Stomach (tissue), 9 donors: ENCODE measurements around the gene ARHGAP10. TPM values are rescaled to one million over a fixed set of nuclear protein-coding genes. Genes with fewer than 3 reads are reported as not detected.
A peak's percentile ranks its signal among the peaks of the same experiment; 100 is the strongest.

ENCODE experiments used
- DNase-seq, 2 donors: peaks; one replicate each; pipeline versions ENCODE4 v3.0.0 to v3.0.0-alpha.2; 2013 to 2019
- H3K27ac ChIP-seq, 5 donors: fragments of 200-600 bp in 4 of 5; sonication (generic) in 4 of 5; one replicate each; pipeline ENCODE4 v1.5.1; 2013 to 2019; ENCODE audit warnings: mild to moderate bottlenecking in 1 of 5, moderate library complexity in 1 of 5
- H3K27me3 ChIP-seq, 3 donors: fragments of 200-600 bp; sonication (generic); one replicate each; pipeline ENCODE4 v1.5.1; 2017 to 2019; ENCODE audit warnings: mixed run types in 1 of 3
- H3K36me3 ChIP-seq, 4 donors: fragments of 200-600 bp; sonication (generic); 1 replicate in 3 of 4; 2 replicates in 1 of 4; pipeline ENCODE4 v1.5.1; 2016 to 2019
- H3K4me1 ChIP-seq, 4 donors: fragments of 200-600 bp; sonication (generic); one replicate each; pipeline ENCODE4 v1.5.1; 2016 to 2019
- H3K4me3 ChIP-seq, 4 donors: fragments of 200-600 bp; sonication (generic) in 3 of 4; one replicate each; pipeline ENCODE4 v1.5.1; 2016 to 2019; ENCODE audit warnings: mild to moderate bottlenecking in 1 of 4
- H3K9me3 ChIP-seq, 4 donors: fragments of 200-600 bp; sonication (generic); one replicate each; pipeline ENCODE4 v1.5.1; 2016 to 2019
- CTCF ChIP-seq, 7 experiments: fragments of 450-650 bp in 4 of 7; fragments of 200-600 bp in 3 of 7; sonication (generic) in 3 of 7; IDR thresholded peaks; one replicate each; pipeline ENCODE4 v1.5.1; 2016 to 2019; ENCODE audit warnings: antibody characterized with exemption in 7 of 7, control low read depth in 2 of 7, mild to moderate bottlenecking in 1 of 7
- EP300 ChIP-seq: sonication (generic); formaldehyde crosslinking; IDR thresholded peaks from one replicate; pipeline ENCODE4 v1.6.1; 2017; ENCODE audit warnings: antibody characterized with exemption
- POLR2A ChIP-seq, 4 donors: fragments of 450-650 bp; IDR thresholded peaks; one replicate each; pipeline ENCODE4 v1.6.1; 2016; ENCODE audit warnings: antibody characterized with exemption in 4 of 4, control low read depth in 2 of 4, mild to moderate bottlenecking in 1 of 4, moderate library complexity in 1 of 4
- POLR2AphosphoS5 ChIP-seq, 3 donors: sonication (generic); formaldehyde crosslinking; IDR thresholded peaks; one replicate each; pipeline ENCODE4 v1.6.1; 2016; ENCODE audit warnings: antibody characterized with exemption in 3 of 3
- WGBS, 5 donors: extraction: QIAGEN DNeasy Blood & Tissue Kit in 3 of 5; methylation state at CpG; one replicate each; pipeline versions ENCODE4 v1.1.5 to v1.1.7; 2013 to 2018; 5-methylcytosine and 5-hydroxymethylcytosine counted together
- intact Hi-C: fragments of 100-400 bp; cut with DNase I; formaldehyde crosslinking; loops from one replicate; pipeline ENCODE4 v1.15.1; 2023; ENCODE audit warnings: low total_unique reads
- polyA plus RNA-seq, 3 donors: library from polyadenylated mRNA; stranded (reverse); fragments of 200-250 nt; gene quantifications; one replicate each; pipeline ENCODE4 v1.2.3, GENCODE V29; 2013
- total RNA-seq, 5 donors: library from RNA; depleted of rRNA; stranded (reverse); fragments of >200 nt; gene quantifications; one replicate each; pipeline versions ENCODE4 v1.1.0 to v1.2.3, GENCODE V29; 2014 to 2016
- donor health status: healthy with polysubstance abuse.
- donor health status: Bipolar disorder and iron deficiency.
- donor health status: healthy.

Gene ARHGAP10
- total and polyA plus RNA-seq, 8 donors: 18.1 to 117 (median 43.9) TPM

GRCh38 chr4:147727476-147728028 is 4.3 kb upstream of the ARHGAP10 start:
- no peaks in the 10 kb centered on the region for H3K27me3 ChIP-seq
- TF ChIP-seq CTCF (IDR thresholded peaks at IDR 0.05): no peak
- TF ChIP-seq POLR2AphosphoS5 (IDR thresholded peaks at IDR 0.05): no peak
- no peak for TF ChIP-seq EP300
- TF ChIP-seq POLR2A (IDR thresholded peaks at IDR 0.05): no peak
- DNase-seq: no peak
- no peak overlapping the region for H3K4me3 ChIP-seq
- H3K4me1 ChIP-seq: peaks cover 0 to 26% (median 16%) of the 10 kb centered on the region in 4 donors
- no peak overlapping the region for H3K27ac ChIP-seq
- WGBS, 5 donors: 93 to 97% (median 96%) methylated on average over 2 of the region's 2 CpGs
- H3K9me3 ChIP-seq: no peaks in the 10 kb centered on the region
- intact Hi-C loops: no loop called here
- no peaks in the 10 kb centered on the region for H3K36me3 ChIP-seq

GRCh38 chr4:147730333-147730732 is 1.6 kb upstream of the ARHGAP10 start:
- Histone ChIP-seq H3K4me1 (peaks cover 23 to 35% (median 30%) of the 10 kb centered on the region in 4 donors), H3K27ac (no peak overlapping the region), H3K9me3 (no peaks in the 10 kb centered on the region), H3K36me3 (no peaks in the 10 kb centered on the region), H3K4me3 (no peak overlapping the region), H3K27me3 (no peaks in the 10 kb centered on the region)
- WGBS, 5 donors: 73 to 84% (median 78%) methylated on average over 4 of the region's 4 CpGs
- TF ChIP-seq POLR2A (IDR thresholded peaks at IDR 0.05) (no peak), EP300 (no peak), CTCF (IDR thresholded peaks at IDR 0.05) (no peak), POLR2AphosphoS5 (IDR thresholded peaks at IDR 0.05) (no peak)
- no peak for DNase-seq
- intact Hi-C loops: no loop called here

- Histone ChIP-seq H3K9me3 (no peaks in the 10 kb centered on the region), H3K27ac (peak overlapping the region; percentile 92 to 96 (median 92)), H3K36me3 (no peaks in the 10 kb centered on the region), H3K27me3 (no peaks in the 10 kb centered on the region), H3K4me3 (peak overlapping the region; percentile 71 to 91 (median 82)), H3K4me1 (peaks cover 27 to 59% (median 45%) of the 10 kb centered on the region in 4 donors)
- intact Hi-C loops: no loop called here
- peak in 1 of 2 donors; percentile 84 for DNase-seq
- TF ChIP-seq EP300 (no peak), POLR2A (IDR thresholded peaks at IDR 0.05) (no peak), CTCF (IDR thresholded peaks at IDR 0.05) (no peak), POLR2AphosphoS5 (IDR thresholded peaks at IDR 0.05) (no peak)
- 0 to 1% (median 1%) methylated on average over 20 to 38 of the region's 38 CpGs for WGBS, 5 donors
These were observed 789 bp downstream of the ARHGAP10 start for GRCh38 chr4:147732518-147733235.

- Histone ChIP-seq H3K4me3 (peak overlapping the region; percentile 71 to 91 (median 82)), H3K36me3 (no peaks in the 10 kb centered on the region), H3K27ac (peak overlapping the region; percentile 30 to 96 (median 92)), H3K9me3 (no peaks in the 10 kb centered on the region), H3K4me1 (peaks cover 27 to 68% (median 48%) of the 10 kb centered on the region in 4 donors), H3K27me3 (no peaks in the 10 kb centered on the region)
- peak in 1 of 2 donors; percentile 37 for DNase-seq
- intact Hi-C loops: no loop called here
- peak in 1 of 3 donors; percentile 7 for TF ChIP-seq POLR2AphosphoS5 (IDR thresholded peaks at IDR 0.05)
- no peak for TF ChIP-seq EP300
- WGBS, 5 donors: 23 to 48% (median 26%) methylated on average over 5 of the region's 5 CpGs
These were observed 1.9 kb downstream of the ARHGAP10 start for GRCh38 chr4:147733716-147734344.
